ENCODE data around the gene PPM1M. TPM values are rescaled to one million over a fixed set of nuclear protein-coding genes. Genes with fewer than 3 reads are reported as not detected.
A peak's percentile ranks its signal among the peaks of the same experiment; 100 is the strongest.
"Not testable (repeated sequence)": the region's sequence is repeated elsewhere in the genome, so short reads cannot be mapped to it uniquely, and the experiment has no call there.

The PPM1M gene
- total RNA-seq, 1 donor from 2014 or later, result 6.1 TPM

DNA sequence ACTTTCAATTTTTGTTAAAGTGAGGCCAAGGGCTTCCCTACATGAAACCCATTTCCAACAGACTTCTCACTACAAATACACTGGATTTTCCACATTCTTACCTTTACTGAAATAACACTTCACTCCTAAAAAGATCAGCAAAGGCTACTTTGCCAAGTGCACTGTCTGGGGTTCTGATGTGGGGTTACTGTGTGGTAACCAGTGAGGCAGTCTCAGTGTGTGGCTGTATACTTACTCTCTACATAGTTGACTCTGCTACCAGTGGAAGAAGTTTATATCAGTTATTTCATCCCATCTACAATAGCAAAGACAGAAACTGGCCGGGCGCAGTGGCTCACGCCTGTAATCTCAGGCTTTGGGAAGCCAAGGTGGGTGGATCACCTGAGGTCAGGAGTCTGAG, 27.3 kb downstream of the PPM1M start:
- no peak for DNase-seq (ENCODE audit: low spot score, unreplicated experiment)
- Mint-ChIP-seq H3K4me1 (ENCODE audit: low read depth) (peaks cover 31% of the 10 kb centered on the region), H3K27me3 (no peaks in the 10 kb centered on the region), H3K27ac (no peak overlapping the region), H3K4me3 (ENCODE audit: low read depth) (no peak overlapping the region), H3K36me3 (ENCODE audit: insufficient read depth) (peaks cover 23% of the 10 kb centered on the region), H3K9me3 (ENCODE audit: low read depth) (no peaks in the 10 kb centered on the region)
- TF ChIP-seq, protein P1, sequence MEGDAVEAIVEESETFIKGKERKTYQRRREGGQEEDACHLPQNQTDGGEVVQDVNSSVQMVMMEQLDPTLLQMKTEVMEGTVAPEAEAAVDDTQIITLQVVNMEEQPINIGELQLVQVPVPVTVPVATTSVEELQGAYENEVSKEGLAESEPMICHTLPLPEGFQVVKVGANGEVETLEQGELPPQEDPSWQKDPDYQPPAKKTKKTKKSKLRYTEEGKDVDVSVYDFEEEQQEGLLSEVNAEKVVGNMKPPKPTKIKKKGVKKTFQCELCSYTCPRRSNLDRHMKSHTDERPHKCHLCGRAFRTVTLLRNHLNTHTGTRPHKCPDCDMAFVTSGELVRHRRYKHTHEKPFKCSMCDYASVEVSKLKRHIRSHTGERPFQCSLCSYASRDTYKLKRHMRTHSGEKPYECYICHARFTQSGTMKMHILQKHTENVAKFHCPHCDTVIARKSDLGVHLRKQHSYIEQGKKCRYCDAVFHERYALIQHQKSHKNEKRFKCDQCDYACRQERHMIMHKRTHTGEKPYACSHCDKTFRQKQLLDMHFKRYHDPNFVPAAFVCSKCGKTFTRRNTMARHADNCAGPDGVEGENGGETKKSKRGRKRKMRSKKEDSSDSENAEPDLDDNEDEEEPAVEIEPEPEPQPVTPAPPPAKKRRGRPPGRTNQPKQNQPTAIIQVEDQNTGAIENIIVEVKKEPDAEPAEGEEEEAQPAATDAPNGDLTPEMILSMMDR (IDR thresholded peaks at IDR 0.05; ENCODE audit: unreplicated experiment), result no peak

DNA sequence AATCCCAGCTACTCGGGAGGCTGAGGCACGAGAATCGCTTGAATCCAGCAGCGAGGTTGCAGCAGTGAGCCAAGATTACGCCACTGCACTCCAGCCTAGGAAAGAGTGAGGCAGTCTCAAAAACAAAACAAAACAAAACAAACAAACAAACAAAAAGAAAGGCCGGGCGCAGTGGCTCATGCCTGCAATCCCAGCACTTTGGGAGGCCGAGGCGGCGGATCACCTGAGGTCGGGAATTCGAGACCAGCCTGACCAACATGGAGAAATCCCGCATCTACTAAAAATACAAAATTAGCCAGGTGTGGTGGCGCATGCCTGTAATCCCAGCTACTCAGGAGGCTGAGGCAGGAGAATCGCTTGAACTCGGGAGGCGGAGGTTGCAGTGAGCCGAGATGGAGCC, 29.2 kb downstream of the PPM1M start:
- not testable (repeated sequence) for H3K27me3 Mint-ChIP-seq; DNase-seq (ENCODE audit: low spot score, unreplicated experiment); H3K9me3 Mint-ChIP-seq (ENCODE audit: low read depth); H3K4me3 Mint-ChIP-seq (ENCODE audit: low read depth)
- H3K27ac Mint-ChIP-seq, result peak overlapping the region; percentile 73
- peaks cover 38% of the 10 kb centered on the region for H3K4me1 Mint-ChIP-seq (ENCODE audit: low read depth)
- peaks cover 19% of the 10 kb centered on the region for H3K36me3 Mint-ChIP-seq (ENCODE audit: insufficient read depth)

DNA sequence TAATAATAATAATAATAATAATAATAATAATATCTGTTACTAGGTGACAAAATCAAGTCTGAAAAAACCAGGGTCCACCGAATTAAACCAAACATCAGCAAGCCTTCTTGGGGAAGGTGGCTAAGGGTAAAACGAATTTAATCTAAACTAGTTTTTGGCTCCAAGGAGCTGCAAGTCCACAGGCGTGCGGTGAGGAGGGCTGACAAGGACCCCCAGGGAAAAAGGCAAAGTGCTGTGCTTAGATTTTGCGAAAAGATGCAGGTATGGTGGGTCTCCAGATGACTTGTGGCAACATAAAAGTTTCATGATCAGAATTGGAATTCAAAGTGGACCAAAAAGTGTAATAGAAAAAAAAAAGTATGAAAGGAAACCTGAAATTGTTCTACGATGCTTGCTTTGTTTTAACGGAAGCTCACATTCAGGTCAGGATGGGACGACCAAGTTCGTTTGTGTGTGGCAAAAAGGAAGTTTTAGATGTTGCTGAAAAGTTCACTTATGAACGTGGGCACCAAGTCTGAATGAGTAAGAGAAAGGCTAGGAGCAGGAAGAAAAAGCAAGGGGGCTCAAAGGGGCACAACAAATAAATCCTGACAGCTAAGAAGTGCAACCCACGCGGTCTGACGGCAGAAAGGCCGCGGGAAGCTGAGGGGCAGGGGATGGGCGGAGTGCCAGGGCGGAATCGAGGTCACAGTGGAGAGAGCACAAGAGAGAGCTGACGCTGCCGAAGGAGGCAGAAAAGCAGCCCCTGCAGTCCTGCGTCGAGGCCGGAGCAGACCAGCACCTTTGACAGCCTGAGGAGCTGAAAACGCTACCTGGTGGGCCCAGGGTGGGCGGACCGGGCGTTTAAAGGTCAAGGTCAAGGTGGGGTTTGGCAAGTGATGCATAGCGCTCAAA, 31.8 kb downstream of the PPM1M start:
- peak overlapping the region; percentile 95 for H3K4me3 Mint-ChIP-seq (ENCODE audit: low read depth)
- H3K4me1 Mint-ChIP-seq (ENCODE audit: low read depth), result peaks cover 44% of the 10 kb centered on the region
- H3K27ac Mint-ChIP-seq, result peak overlapping the region; percentile 95
- no peaks in the 10 kb centered on the region for H3K27me3 Mint-ChIP-seq
- H3K36me3 Mint-ChIP-seq (ENCODE audit: insufficient read depth), result peaks cover 18% of the 10 kb centered on the region
- no peaks in the 10 kb centered on the region for H3K9me3 Mint-ChIP-seq (ENCODE audit: low read depth)
- DNase-seq (ENCODE audit: low spot score, unreplicated experiment), result no peak
- TF ChIP-seq, protein P1 (IDR thresholded peaks at IDR 0.05; ENCODE audit: unreplicated experiment), result no peak

DNA sequence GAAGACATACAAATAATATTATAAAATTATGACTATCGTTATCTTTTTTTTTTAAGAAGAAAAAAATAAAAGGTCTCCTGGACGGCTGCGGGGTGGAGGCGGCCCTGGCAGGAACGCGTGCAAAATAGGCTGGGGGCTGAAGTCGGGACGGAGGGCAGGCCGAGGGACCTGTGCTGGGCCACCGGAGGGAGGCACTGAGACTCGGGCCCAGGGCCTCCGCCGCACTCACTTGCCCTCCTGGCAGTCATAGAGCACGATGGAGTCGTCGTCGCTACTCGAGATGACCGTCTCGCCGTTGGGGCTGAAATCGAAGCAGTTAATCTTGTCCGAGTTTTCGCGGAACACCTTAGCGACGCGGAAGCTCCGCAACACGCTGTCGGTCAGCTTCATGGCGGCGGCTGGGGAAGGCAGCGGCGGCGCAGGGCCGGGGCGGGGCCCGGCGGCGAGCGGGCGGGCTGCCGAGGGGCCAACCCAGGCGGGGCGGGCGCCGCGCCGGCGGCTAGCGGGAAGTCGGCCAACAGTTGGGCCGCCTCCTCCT, 32.5 kb downstream of the PPM1M start:
- peak overlapping the region; percentile 99 for H3K27ac Mint-ChIP-seq
- TF ChIP-seq, protein P1 (IDR thresholded peaks at IDR 0.05; ENCODE audit: unreplicated experiment), result peak; percentile 54
- peaks cover 15% of the 10 kb centered on the region for H3K36me3 Mint-ChIP-seq (ENCODE audit: insufficient read depth)
- peak overlapping the region; percentile 95 for H3K4me3 Mint-ChIP-seq (ENCODE audit: low read depth)
- H3K9me3 Mint-ChIP-seq (ENCODE audit: low read depth), result no peaks in the 10 kb centered on the region
- H3K27me3 Mint-ChIP-seq, result no peaks in the 10 kb centered on the region
- peaks cover 43% of the 10 kb centered on the region for H3K4me1 Mint-ChIP-seq (ENCODE audit: low read depth)
- no peak for DNase-seq (ENCODE audit: low spot score, unreplicated experiment)

DNA sequence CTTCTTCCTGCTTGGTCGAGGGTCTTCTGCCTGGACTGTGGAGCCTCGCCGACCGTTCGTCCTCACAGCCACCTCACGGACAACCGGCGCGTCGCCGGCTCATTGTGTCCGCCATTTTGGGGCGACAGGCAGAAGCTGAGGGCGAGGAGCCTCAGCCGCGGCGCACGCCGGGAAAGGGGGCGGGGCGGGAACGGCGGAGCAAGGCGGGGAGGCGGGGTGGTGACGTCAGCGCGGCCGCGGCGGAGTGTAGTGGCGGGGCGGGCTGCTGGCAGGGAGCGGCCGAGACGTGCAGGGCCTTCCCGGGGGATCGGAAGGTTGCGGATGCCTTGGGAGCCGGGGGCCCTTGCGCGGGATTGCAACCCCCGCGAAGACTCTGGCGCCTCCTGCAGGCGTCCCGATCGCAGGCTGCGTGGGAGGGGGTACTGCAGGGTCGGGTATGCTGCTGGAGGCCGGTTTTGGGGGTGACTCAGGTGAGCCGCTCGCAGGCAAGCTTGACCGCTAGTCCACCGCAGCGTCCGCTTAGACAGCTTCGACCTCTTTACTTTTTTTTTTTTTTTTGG, 33.0 kb downstream of the PPM1M start, which contains the start of gene WDR82:
Gene WDR82, minus strand, starts transcription at position 140 of the 560 bp plus-strand sequence. CDS start 288 bp downstream, outside the sequence.
- peak within 1 kb of the TSS; percentile 99 for H3K27ac Mint-ChIP-seq
- no peaks in the 10 kb centered on the region for H3K9me3 Mint-ChIP-seq (ENCODE audit: low read depth)
- peak within 1 kb of the TSS; percentile 95 for H3K4me3 Mint-ChIP-seq (ENCODE audit: low read depth)
- peaks cover 49% of the 10 kb centered on the region for H3K4me1 Mint-ChIP-seq (ENCODE audit: low read depth)
- H3K27me3 Mint-ChIP-seq, result no peaks in the 10 kb centered on the region
- TF ChIP-seq, protein P1 (IDR thresholded peaks at IDR 0.05; ENCODE audit: unreplicated experiment), result peak; percentile 65
- H3K36me3 Mint-ChIP-seq (ENCODE audit: insufficient read depth), result peaks cover 13% of the 10 kb centered on the region
- peak; percentile 98 for DNase-seq (ENCODE audit: low spot score, unreplicated experiment)
